Sigmoid colon (tissue), 7 donors: ENCODE data around the gene IGFLR1. TPM values are rescaled to one million over a fixed set of nuclear protein-coding genes. Genes with fewer than 3 reads are reported as not detected.

Experiments used
- DNase-seq: peaks from one replicate; pipeline ENCODE4 v3.0.0-alpha.2; 2019
- H3K27ac ChIP-seq, 4 donors: fragments of 200-600 bp; sonication (generic); one replicate each; pipeline ENCODE4 v1.5.1; 2016 to 2019; ENCODE audit warnings: mild to moderate bottlenecking in 1 of 4
- H3K27me3 ChIP-seq, 3 donors: fragments of 200-600 bp; sonication (generic); one replicate each; pipeline ENCODE4 v1.5.1; 2019; ENCODE audit warnings: mild to moderate bottlenecking in 1 of 3
- H3K36me3 ChIP-seq, 4 donors: fragments of 200-600 bp; sonication (generic); one replicate each; pipeline ENCODE4 v1.5.1; 2016 to 2019
- H3K4me1 ChIP-seq, 4 donors: fragments of 200-600 bp; sonication (generic); one replicate each; pipeline ENCODE4 v1.5.1; 2017 to 2019
- H3K4me3 ChIP-seq, 4 donors: fragments of 200-600 bp; sonication (generic); one replicate each; pipeline ENCODE4 v1.5.1; 2017 to 2019; ENCODE audit warnings: mild to moderate bottlenecking in 2 of 4, moderate library complexity in 1 of 4
- H3K9me3 ChIP-seq, 4 donors: fragments of 200-600 bp in 3 of 4; sonication (generic) in 3 of 4; one replicate each; pipeline versions ENCODE4 v1.5.1 to v1.6.1; 2013 to 2019
- EP300 ChIP-seq, 4 donors: sonication (generic); formaldehyde crosslinking; IDR thresholded peaks; one replicate each; pipeline ENCODE4 v1.6.1; 2017; ENCODE audit warnings: antibody characterized with exemption in 4 of 4
- POLR2A ChIP-seq, 2 donors: fragments of 450-650 bp; IDR thresholded peaks; one replicate each; pipeline ENCODE4 v1.6.1; 2016; ENCODE audit warnings: antibody characterized with exemption in 2 of 2, mild to moderate bottlenecking in 2 of 2, moderate library complexity in 2 of 2
- POLR2AphosphoS5 ChIP-seq, 4 donors: sonication (generic); formaldehyde crosslinking; IDR thresholded peaks; one replicate each; pipeline ENCODE4 v1.6.1; 2017; ENCODE audit warnings: antibody characterized with exemption in 4 of 4
- WGBS, 2 donors: extraction: QIAGEN DNeasy Blood & Tissue Kit; methylation state at CpG; one replicate each; pipeline ENCODE4 v1.1.7; 2013; 5-methylcytosine and 5-hydroxymethylcytosine counted together
- intact Hi-C: fragments of 100-400 bp; cut with DNase I; formaldehyde crosslinking; loops from one replicate; pipeline ENCODE4 v1.15.1; 2023
- polyA plus RNA-seq, 3 donors: library from polyadenylated mRNA; stranded (reverse); fragments of 200-250 nt; gene quantifications; one replicate each; pipeline ENCODE4 v1.2.3, GENCODE V29; 2013
- total RNA-seq, 4 donors: library from RNA; depleted of rRNA; stranded (reverse); fragments of >200 nt; gene quantifications; one replicate each; pipeline ENCODE4 v1.1.0, GENCODE V29; 2016
- TF ChIP-seq, protein P1 (sequence below), 4 experiments: fragments of 450-650 bp in 3 of 4; fragments of 200-600 bp in 1 of 4; IDR thresholded peaks; one replicate each; pipeline ENCODE4 v1.5.1; 2016 to 2019; ENCODE audit warnings: antibody characterized with exemption in 4 of 4, mild to moderate bottlenecking in 3 of 4, moderate library complexity in 2 of 4
- donor health status: healthy with polysubstance abuse.
- donor health status: Bipolar disorder and iron deficiency.
- donor health status: healthy.

The IGFLR1 gene
- total and polyA plus RNA-seq, 7 donors = 2.5 to 25.0 (median 9.0) TPM

DNA sequence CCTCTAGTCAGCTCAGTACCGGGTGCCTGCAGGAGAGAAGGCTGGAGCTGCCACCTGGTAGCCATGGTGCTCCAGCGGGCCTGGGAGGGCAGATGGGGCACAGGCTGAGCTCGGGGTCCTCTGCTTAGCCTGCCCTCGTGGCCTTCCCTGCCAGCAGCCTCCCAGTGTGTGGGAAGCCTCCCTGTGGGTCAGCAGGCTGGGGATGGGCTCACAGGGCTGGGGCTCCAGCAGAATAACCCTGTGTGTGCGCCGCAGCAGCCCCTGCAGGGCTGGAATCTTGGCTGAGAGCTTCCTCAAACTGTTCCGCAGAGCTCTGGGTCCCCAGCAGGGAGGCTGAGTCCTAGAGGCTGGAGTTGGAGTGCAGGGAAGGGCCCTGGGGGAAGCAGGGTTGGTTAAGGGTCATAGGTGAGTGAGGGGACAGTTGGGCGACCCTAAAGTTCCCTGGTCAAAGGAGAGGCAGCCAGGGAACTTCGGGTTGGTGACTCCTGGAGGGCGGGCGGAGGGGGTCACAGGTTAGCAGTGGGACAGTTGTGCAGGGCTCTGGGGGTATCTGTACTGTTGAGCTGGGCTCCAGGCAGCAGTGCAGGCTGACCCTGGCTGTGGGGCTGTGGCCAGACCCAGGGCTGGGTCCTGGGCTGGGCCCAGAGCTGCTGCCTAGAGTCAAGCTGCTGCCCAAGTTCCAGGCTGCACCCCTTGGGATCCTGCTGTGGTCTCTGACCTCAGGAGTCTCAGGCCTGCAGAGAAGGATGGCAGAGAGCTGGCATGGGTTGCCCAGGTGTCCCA, 47.1 kb upstream of the IGFLR1 start:
- intact Hi-C loops = no loop called here
- H3K4me3 ChIP-seq = no peak overlapping the region
- H3K9me3 ChIP-seq = no peaks in the 10 kb centered on the region
- no peaks in the 10 kb centered on the region for H3K27me3 ChIP-seq
- DNase-seq = no peak
- TF ChIP-seq, protein P1, sequence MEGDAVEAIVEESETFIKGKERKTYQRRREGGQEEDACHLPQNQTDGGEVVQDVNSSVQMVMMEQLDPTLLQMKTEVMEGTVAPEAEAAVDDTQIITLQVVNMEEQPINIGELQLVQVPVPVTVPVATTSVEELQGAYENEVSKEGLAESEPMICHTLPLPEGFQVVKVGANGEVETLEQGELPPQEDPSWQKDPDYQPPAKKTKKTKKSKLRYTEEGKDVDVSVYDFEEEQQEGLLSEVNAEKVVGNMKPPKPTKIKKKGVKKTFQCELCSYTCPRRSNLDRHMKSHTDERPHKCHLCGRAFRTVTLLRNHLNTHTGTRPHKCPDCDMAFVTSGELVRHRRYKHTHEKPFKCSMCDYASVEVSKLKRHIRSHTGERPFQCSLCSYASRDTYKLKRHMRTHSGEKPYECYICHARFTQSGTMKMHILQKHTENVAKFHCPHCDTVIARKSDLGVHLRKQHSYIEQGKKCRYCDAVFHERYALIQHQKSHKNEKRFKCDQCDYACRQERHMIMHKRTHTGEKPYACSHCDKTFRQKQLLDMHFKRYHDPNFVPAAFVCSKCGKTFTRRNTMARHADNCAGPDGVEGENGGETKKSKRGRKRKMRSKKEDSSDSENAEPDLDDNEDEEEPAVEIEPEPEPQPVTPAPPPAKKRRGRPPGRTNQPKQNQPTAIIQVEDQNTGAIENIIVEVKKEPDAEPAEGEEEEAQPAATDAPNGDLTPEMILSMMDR (IDR thresholded peaks at IDR 0.05) = no peak
- TF ChIP-seq POLR2AphosphoS5 (IDR thresholded peaks at IDR 0.05) (no peak), EP300 (IDR thresholded peaks at IDR 0.05) (no peak), POLR2A (IDR thresholded peaks at IDR 0.05) (no peak)
- peaks cover 0 to 10% (median 0%) of the 10 kb centered on the region in 4 donors for H3K36me3 ChIP-seq
- no peak overlapping the region for H3K27ac ChIP-seq
- no peaks in the 10 kb centered on the region for H3K4me1 ChIP-seq
- 84 to 88% methylated on average over 11 of the region's 11 CpGs for WGBS, 2 donors

DNA sequence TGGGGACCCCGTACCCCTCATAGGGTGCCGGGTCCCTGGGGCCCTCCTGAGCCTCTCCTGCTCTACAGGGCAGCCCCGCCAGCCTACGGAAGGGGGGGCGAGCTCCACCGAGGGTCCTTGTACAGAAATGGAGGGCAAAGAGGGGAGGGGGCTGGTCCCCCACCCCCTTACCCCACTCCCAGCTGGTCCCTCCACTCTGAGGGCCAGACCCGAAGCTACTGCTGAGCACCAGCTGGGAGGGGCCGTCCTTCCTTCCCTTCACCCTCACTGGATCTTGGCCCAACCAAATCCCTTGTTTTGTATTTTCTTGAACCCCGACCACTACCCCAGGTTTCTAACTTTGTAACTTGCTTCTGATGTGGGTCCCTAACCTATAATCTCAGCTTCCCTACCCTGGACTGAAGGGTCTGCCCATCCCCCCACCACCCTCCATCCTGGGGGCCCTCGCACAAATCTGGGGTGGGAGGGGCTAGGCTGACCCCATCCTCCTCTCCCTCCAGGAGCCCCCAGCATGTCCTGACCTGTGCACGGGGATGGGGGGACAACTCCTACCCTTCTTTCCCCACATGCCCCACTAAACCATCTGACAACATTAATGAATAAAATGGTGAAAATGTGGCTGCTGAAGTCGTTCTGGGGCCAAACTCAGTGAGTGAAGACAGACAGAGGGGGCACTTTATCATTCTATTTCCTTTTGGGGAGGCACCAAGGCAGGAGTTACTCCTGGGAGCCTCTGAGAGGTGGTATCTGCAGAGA, 46.1 kb upstream of the IGFLR1 start:
- peaks cover 0 to 10% (median 0%) of the 10 kb centered on the region in 4 donors for H3K36me3 ChIP-seq
- intact Hi-C loops = no loop called here
- WGBS, 2 donors = 86 to 87% methylated on average over 12 of the region's 12 CpGs

DNA sequence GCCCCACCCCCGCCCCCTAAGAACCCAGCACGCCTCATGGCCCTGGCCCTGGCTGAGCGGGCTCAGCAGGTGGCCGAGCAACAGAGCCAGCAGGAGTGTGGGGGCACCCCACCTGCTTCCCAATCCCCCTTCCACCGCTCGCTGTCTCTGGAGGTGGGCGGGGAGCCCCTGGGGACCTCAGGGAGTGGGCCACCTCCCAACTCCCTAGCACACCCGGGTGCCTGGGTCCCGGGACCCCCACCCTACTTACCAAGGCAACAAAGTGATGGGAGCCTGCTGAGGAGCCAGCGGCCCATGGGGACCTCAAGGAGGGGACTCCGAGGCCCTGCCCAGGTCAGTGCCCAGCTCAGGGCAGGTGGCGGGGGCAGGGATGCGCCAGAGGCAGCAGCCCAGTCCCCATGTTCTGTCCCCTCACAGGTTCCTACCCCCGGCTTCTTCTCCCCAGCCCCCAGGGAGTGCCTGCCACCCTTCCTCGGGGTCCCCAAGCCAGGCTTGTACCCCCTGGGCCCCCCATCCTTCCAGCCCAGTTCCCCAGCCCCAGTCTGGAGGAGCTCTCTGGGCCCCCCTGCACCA, 45.1 kb upstream of the IGFLR1 start:
- TF ChIP-seq POLR2A (IDR thresholded peaks at IDR 0.05) (no peak), EP300 (IDR thresholded peaks at IDR 0.05) (no peak)
- H3K9me3 ChIP-seq = no peaks in the 10 kb centered on the region
- no peak overlapping the region for H3K4me3 ChIP-seq
- no peaks in the 10 kb centered on the region for H3K4me1 ChIP-seq
- H3K27ac ChIP-seq = no peak overlapping the region
- 92 to 95% methylated on average over 15 of the region's 15 CpGs for WGBS, 2 donors
- H3K27me3 ChIP-seq = no peaks in the 10 kb centered on the region
- DNase-seq = no peak
- intact Hi-C loops = no loop called here
- H3K36me3 ChIP-seq = peaks cover 0 to 14% (median 0%) of the 10 kb centered on the region in 4 donors

More for the DNA sequence above, 46.1 kb upstream of the IGFLR1 start:
- no peak overlapping the region for H3K4me3 ChIP-seq
- H3K27ac ChIP-seq = no peak overlapping the region
- TF ChIP-seq, protein P1 (IDR thresholded peaks at IDR 0.05) = no peak
- no peak for TF ChIP-seq EP300 (IDR thresholded peaks at IDR 0.05)
- no peak for TF ChIP-seq POLR2A (IDR thresholded peaks at IDR 0.05)
- no peak for TF ChIP-seq POLR2AphosphoS5 (IDR thresholded peaks at IDR 0.05)
- DNase-seq = no peak
- H3K27me3 ChIP-seq = no peaks in the 10 kb centered on the region
- H3K9me3 ChIP-seq = no peaks in the 10 kb centered on the region
- no peaks in the 10 kb centered on the region for H3K4me1 ChIP-seq

DNA sequence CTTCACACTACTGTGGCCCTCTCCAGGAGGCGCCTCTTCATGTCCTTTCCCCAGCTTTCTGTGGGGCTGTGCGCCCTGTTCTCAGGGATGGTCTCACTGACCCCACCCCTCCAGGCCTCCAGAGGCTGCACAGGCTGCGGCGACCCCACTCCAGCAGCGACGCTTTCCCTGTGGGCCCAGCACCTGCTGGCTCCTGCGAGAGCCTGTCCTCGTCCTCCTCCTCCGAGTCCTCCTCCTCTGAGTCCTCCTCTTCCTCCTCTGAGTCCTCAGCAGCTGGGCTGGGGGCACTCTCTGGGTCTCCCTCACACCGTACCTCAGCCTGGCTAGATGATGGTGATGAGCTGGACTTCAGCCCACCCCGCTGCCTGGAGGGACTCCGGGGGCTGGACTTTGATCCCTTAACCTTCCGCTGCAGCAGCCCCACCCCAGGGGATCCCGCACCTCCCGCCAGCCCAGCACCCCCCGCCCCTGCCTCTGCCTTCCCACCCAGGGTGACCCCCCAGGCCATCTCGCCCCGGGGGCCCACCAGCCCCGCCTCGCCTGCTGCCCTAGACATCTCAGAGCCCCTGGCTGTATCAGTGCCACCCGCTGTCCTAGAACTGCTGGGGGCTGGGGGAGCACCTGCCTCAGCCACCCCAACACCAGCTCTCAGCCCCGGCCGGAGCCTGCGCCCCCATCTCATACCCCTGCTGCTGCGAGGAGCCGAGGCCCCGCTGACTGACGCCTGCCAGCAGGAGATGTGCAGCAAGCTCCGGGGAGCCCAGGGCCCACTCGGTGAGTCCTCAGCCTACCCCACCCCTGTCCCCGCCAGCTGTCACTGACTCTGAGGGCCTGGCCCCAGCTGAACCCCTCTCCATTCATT, 44.3 kb upstream of the IGFLR1 start:
- DNase-seq = no peak
- Histone ChIP-seq H3K36me3 (peaks cover 0 to 22% (median under 1%) of the 10 kb centered on the region in 4 donors), H3K9me3 (no peaks in the 10 kb centered on the region), H3K4me3 (no peak overlapping the region), H3K27ac (no peak overlapping the region), H3K4me1 (no peaks in the 10 kb centered on the region), H3K27me3 (no peaks in the 10 kb centered on the region)
- intact Hi-C loops = no loop called here
- 76 to 87% methylated on average over 31 of the region's 31 CpGs for WGBS, 2 donors
- TF ChIP-seq POLR2AphosphoS5 (IDR thresholded peaks at IDR 0.05) (no peak), EP300 (IDR thresholded peaks at IDR 0.05) (no peak), POLR2A (IDR thresholded peaks at IDR 0.05) (no peak)
- TF ChIP-seq, protein P1 (IDR thresholded peaks at IDR 0.05) = no peak
